GM10266 (cell line): Measurements from ENCODE around the gene BTG2.
"Not testable (repeated sequence)": the region's sequence is repeated elsewhere in the genome, so short reads cannot be mapped to it uniquely, and the experiment has no call there.

Source experiments
- DNase-seq: peaks from one replicate; pipeline ENCODE4 v3.0.0; 2012; ENCODE audit errors: extremely low spot score
- TF ChIP-seq, protein P1 (sequence below): IDR thresholded peaks from 2 replicates; pipeline ENCODE4 v1.5.1; 2012; ENCODE audit warnings: mild to moderate bottlenecking, low read depth; ENCODE audit not compliant: control insufficient read depth, insufficient read depth; ENCODE audit errors: missing control alignments

Gene BTG2

GRCh38 chr1:203299169-203299568 lies 6.2 kb upstream of the BTG2 start:
- TF ChIP-seq, protein P1, sequence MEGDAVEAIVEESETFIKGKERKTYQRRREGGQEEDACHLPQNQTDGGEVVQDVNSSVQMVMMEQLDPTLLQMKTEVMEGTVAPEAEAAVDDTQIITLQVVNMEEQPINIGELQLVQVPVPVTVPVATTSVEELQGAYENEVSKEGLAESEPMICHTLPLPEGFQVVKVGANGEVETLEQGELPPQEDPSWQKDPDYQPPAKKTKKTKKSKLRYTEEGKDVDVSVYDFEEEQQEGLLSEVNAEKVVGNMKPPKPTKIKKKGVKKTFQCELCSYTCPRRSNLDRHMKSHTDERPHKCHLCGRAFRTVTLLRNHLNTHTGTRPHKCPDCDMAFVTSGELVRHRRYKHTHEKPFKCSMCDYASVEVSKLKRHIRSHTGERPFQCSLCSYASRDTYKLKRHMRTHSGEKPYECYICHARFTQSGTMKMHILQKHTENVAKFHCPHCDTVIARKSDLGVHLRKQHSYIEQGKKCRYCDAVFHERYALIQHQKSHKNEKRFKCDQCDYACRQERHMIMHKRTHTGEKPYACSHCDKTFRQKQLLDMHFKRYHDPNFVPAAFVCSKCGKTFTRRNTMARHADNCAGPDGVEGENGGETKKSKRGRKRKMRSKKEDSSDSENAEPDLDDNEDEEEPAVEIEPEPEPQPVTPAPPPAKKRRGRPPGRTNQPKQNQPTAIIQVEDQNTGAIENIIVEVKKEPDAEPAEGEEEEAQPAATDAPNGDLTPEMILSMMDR = no peak
- DNase-seq = no peak

DNA sequence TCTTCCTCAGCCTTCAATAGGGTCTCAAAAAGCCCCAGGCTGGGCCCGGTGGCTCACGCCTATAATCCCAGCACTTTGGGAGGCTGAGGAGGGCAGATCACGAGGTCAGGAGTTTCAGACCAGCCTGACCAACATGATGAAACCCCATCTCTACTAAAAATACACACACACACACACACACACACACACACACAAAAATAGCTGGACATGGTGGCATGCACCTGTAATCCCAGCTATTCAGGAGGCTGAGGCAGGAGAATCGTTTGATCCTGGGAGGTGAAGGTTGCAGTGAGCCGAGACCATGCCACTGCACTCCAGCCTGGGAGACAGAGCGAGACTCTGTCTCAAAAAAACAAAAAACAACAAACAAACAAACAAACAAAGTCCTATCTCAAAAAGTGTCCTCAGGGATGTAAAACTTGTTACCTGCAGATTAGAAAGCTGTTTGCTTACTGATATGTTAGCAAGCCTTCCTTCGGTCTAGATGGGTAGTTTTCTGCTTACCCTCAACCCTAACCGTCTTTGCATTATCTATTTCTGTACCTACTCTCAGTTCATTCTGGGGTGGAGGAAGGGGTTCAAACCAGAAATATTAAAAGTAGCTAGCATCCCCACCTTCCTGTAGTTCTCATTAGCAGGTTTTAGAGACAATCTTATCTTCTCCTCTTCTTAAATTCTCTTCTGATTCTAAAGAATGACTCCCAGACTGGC lies 5.4 kb upstream of the BTG2 start:
- DNase-seq = not testable (repeated sequence)

DNA sequence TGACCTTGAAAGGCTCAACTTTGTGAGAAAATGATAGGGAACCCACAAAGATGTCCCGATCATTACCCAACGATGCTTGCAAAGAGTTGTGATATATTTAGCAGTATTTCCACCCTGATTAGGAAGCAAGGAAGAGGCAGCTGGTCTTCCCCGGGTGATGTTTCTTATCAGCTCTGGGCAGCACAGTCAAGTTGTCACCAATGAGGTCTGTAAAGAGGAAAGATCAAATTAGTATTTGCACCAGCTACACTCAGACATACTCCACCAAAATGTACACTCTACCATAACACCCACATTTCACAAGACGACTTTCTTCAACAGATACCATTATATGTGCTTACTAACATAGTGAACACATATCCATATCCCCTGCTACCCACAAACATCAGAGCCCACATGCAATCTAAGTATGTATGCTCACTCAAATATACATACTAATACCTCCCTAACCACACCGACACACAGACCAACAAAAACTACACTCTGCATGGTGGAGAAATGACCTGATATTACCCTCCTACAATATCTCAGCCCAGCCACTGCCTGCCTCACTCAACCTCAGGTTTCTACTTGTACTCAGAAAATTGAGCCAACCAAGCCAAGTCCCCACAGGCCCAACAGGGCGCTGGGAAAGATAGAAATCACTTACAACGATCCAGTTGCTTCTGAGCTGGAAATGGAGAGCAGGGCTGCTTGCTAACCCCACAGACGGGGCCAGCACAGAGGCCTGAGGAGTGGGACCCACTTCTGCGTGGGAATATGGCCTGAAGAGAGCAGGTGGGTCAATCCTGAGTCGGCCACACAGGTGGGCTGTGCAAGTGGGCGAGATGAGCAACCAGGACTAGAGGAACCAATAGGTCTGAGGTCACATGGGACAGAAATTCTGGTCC lies 4.6 kb upstream of the BTG2 start:
- DNase-seq = no peak

GRCh38 chr1:203301331-203301668 lies 4.0 kb upstream of the BTG2 start:
- TF ChIP-seq, protein P1 = no peak
- DNase-seq = no peak

More for the DNA sequence above, 4.6 kb upstream of the BTG2 start:
- TF ChIP-seq, protein P1 = no peak

DNA sequence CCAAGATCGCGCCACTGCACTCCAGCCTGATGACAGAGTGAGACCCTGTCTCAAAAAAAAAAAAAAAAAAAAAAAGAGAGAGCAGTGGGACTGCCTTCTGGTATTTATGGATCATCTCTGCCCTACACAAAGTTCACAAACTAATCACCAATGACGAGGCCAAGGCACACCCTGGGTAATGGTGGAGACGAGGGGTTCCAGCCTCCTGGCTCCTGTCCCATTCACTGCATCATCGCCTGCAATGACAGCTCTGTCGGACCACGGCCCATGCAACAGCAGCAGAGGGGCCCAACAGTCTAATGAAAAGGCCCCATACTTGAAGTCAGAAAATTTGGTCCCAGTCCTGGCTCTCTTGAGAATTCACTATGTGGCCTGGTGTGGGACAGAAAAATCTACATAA lies 2.9 kb upstream of the BTG2 start:
- TF ChIP-seq, protein P1 = no peak
- no peak for DNase-seq

DNA sequence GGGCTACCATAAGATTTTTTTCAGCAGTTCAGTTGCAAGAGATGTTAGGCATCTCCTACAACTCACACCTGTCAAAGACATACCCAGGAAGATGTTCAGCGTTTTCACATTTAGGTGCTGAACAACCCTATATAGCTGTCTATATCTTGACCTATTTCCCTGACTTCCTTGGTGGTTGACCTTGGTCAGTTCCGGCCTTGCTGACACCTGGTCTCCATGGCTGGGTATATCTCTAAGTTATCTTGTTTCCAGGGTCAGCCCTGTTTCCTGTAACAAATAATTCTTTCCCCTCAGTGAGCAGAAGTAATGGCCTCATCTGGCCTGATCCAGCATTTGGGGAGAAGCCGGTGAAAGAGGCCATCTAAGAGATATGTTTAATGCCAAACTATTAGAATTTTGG lies 2.4 kb upstream of the BTG2 start:
- TF ChIP-seq, protein P1 = no peak

DNA sequence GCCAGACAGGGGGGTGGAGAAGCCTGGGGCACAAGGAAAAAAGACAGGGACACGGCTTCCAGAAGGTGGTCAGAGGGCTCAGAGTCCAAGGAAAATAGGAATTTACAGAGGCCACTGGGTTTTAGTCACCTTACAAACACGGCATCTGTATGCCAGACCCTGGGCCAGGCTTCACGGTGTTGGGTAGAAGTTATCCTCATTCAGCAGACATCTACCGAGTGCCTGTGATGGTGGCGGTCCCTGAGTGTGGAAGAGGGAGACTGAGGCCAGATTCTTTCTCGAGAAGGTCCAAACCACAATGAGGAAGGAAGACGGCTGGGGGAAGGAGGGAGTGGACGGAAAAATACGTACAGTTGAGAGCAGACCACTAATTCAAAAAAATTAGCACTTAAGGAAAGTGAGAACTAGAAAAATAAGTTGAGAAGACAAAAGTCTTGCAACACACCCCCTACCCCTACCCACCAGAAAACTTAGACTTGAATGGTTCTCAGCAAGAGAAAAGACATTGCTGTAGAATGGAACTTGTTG lies 864 bp upstream of the BTG2 start:
- DNase-seq = no peak
- TF ChIP-seq, protein P1 = no peak

More for the DNA sequence above, 2.4 kb upstream of the BTG2 start:
- no peak for DNase-seq
